Rectal smooth muscle tissue (tissue), 1 donor: Measurements from ENCODE around the gene SPDYE1.
"Not testable (repeated sequence)": the region's sequence is repeated elsewhere in the genome, so short reads cannot be mapped to it uniquely, and the experiment has no call there.

Source experiments
- H3K27ac ChIP-seq: one replicate; pipeline ENCODE4 v1.7.0; 2013; ENCODE audit warnings: low read depth, low read length, inconsistent platforms
- H3K27me3 ChIP-seq: one replicate; pipeline ENCODE4 v1.7.0; 2013; ENCODE audit warnings: low read length; ENCODE audit not compliant: control insufficient read depth, insufficient read depth
- H3K36me3 ChIP-seq: one replicate; pipeline ENCODE4 v1.7.0; 2013; ENCODE audit warnings: low read length; ENCODE audit not compliant: control insufficient read depth, insufficient read depth
- H3K4me1 ChIP-seq: one replicate; pipeline ENCODE4 v1.7.0; 2013; ENCODE audit warnings: low read length; ENCODE audit not compliant: control insufficient read depth, insufficient read depth
- H3K4me3 ChIP-seq: one replicate; pipeline ENCODE4 v1.7.0; 2013; ENCODE audit warnings: low read length
- H3K9ac ChIP-seq: one replicate; pipeline ENCODE4 v1.7.0; 2013; ENCODE audit warnings: low read length

The SPDYE1 gene

GRCh38 chr7:43997532-43997931, at the start of gene SPDYE1:
TSS of gene SPDYE1 (plus strand) at chr7:43997897. CDS start at chr7:43999950, 2,053 bp downstream.
- not testable (repeated sequence) for H3K27ac ChIP-seq, H3K36me3 ChIP-seq, H3K27me3 ChIP-seq, H3K4me3 ChIP-seq, H3K9ac ChIP-seq, H3K4me1 ChIP-seq

GRCh38 chr7:43952028-43952427, 45.7 kb upstream of the SPDYE1 start:
- no peak overlapping the region for H3K27ac ChIP-seq
- H3K9ac ChIP-seq: no peak overlapping the region
- peaks cover 16% of the 10 kb centered on the region for H3K36me3 ChIP-seq
- H3K4me3 ChIP-seq: no peak overlapping the region
- no peaks in the 10 kb centered on the region for H3K4me1 ChIP-seq
- H3K27me3 ChIP-seq: no peaks in the 10 kb centered on the region

- Histone ChIP-seq H3K36me3 (peaks cover 16% of the 10 kb centered on the region), H3K4me3 (no peak overlapping the region), H3K4me1 (no peaks in the 10 kb centered on the region), H3K27ac (no peak overlapping the region), H3K9ac (no peak overlapping the region), H3K27me3 (no peaks in the 10 kb centered on the region)
These were observed 44.6 kb upstream of the SPDYE1 start for GRCh38 chr7:43953071-43953470.

GRCh38 chr7:43954524-43955228, 43.0 kb upstream of the SPDYE1 start:
- H3K27me3 ChIP-seq: no peaks in the 10 kb centered on the region
- H3K4me1 ChIP-seq: no peaks in the 10 kb centered on the region

GRCh38 chr7:43956027-43956426, 41.7 kb upstream of the SPDYE1 start:
- Histone ChIP-seq H3K27me3 (no peaks in the 10 kb centered on the region), H3K9ac (no peak overlapping the region), H3K4me3 (no peak overlapping the region), H3K36me3 (peaks cover 4% of the 10 kb centered on the region), H3K4me1 (no peaks in the 10 kb centered on the region), H3K27ac (no peak overlapping the region)

More at GRCh38 chr7:43954524-43955228, 43.0 kb upstream of the SPDYE1 start:
- H3K27ac ChIP-seq: no peak overlapping the region
- H3K4me3 ChIP-seq: no peak overlapping the region
- H3K36me3 ChIP-seq: peaks cover 10% of the 10 kb centered on the region
- H3K9ac ChIP-seq: no peak overlapping the region

- no peak overlapping the region for H3K27ac ChIP-seq
- no peak overlapping the region for H3K9ac ChIP-seq
- H3K36me3 ChIP-seq: no peaks in the 10 kb centered on the region
- no peaks in the 10 kb centered on the region for H3K4me1 ChIP-seq
- no peaks in the 10 kb centered on the region for H3K27me3 ChIP-seq
- H3K4me3 ChIP-seq: no peak overlapping the region
These were observed 36.8 kb upstream of the SPDYE1 start for GRCh38 chr7:43960933-43961332.

- H3K27me3 ChIP-seq, H3K4me1 ChIP-seq, H3K9ac ChIP-seq, H3K27ac ChIP-seq, H3K36me3 ChIP-seq, H3K4me3 ChIP-seq: not testable (repeated sequence)
These were observed 31.3 kb upstream of the SPDYE1 start for GRCh38 chr7:43966392-43966791.

GRCh38 chr7:43968172-43969040, 29.3 kb upstream of the SPDYE1 start:
- not testable (repeated sequence) for H3K4me3 ChIP-seq, H3K9ac ChIP-seq, H3K36me3 ChIP-seq, H3K27me3 ChIP-seq, H3K4me1 ChIP-seq, H3K27ac ChIP-seq

GRCh38 chr7:43969586-43969985, 28.1 kb upstream of the SPDYE1 start:
- not testable (repeated sequence) for H3K4me3 ChIP-seq, H3K27me3 ChIP-seq, H3K36me3 ChIP-seq, H3K27ac ChIP-seq, H3K9ac ChIP-seq, H3K4me1 ChIP-seq

- H3K9ac ChIP-seq, H3K4me3 ChIP-seq, H3K27me3 ChIP-seq, H3K36me3 ChIP-seq, H3K4me1 ChIP-seq, H3K27ac ChIP-seq: not testable (repeated sequence)
These were observed 27.0 kb upstream of the SPDYE1 start for GRCh38 chr7:43970698-43971097.

- H3K4me1 ChIP-seq, H3K4me3 ChIP-seq, H3K9ac ChIP-seq, H3K36me3 ChIP-seq, H3K27me3 ChIP-seq, H3K27ac ChIP-seq: not testable (repeated sequence)
These were observed 23.6 kb upstream of the SPDYE1 start for GRCh38 chr7:43974033-43974573.

- not testable (repeated sequence) for H3K4me1 ChIP-seq, H3K27ac ChIP-seq, H3K4me3 ChIP-seq, H3K36me3 ChIP-seq, H3K27me3 ChIP-seq, H3K9ac ChIP-seq
These were observed 22.8 kb upstream of the SPDYE1 start for GRCh38 chr7:43974725-43975482.
